ENCODE results near the gene PSD2.

DNA sequence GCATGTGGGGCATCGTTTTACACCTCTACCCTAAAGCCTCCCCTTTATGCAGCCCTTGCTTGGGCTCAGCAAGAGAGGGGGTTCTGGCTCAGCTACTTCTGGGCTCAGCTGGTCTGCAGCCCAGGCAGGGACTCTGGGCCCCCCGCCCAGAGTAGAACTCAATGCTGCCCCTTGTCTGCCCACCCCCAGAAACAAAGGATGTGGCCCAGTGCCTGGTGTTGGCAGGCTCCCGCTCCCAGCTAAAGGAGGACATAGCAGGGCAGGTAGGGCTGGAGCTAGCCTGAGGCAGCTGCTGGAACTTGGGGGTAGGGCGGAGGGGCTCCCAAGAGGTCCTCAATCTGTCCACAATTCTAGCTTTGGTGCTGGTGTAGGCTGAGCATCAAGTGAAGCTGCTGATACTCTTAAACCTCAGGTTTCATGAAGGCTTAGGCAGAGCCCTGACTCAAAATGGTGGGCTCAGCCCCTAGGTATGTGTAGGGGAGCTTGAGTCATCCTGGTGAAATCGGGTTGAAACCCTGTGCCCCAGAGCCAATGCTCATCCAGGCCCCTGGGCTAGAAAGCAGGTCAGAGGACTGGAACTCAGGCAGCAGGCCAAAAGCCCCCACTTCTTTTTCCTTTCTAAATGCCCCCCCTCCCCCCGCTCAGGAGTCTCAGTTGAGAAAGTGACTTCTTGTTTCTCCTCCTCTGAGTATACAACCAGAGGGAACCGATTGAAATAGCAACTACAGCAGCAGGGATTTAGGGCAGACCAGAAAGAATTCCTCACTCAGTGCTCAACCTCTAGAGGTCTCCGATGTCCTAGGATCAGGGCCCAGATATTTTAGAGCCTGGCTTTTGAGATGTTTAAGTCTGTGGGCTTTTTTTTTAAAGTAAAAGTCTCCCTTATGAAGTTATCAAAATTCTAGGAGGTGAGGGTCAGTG lies 11.4 kb downstream of the PSD2 start:
- TF ChIP-seq TAF1 (IDR thresholded peaks at IDR 0.05; ENCODE audit: borderline replicate concordance, insufficient read depth, low read length) (no peak), POLR2AphosphoS5 (IDR thresholded peaks at IDR 0.05; ENCODE audit: low read depth, low read length) (no peak)
